GM12878 (cell line): ENCODE results near the gene PCDHGB5. TPM values are rescaled to one million over a fixed set of nuclear protein-coding genes. Genes with fewer than 3 reads are reported as not detected.
"Not testable (repeated sequence)": the region's sequence is repeated elsewhere in the genome, so short reads cannot be mapped to it uniquely, and the experiment has no call there.

Experiments used
- ATAC-seq: fragments of 200-7000 bp; cut with Tn5 transposase; 3 replicates; pipeline ENCODE4 v1.9.1; 2020; ENCODE audit warnings: mild to moderate bottlenecking, moderate library complexity
- BruUV-seq: library from RNA; stranded (reverse); fragments of 400-500 nt; replicated peaks from 2 replicates; lab custom pipeline; 2021; lab: Mats Ljungman, UMichigan
- CTCF ChIA-PET: fragments of 300-600 bp; sonication (Branson Sonifier 250); formaldehyde crosslinking; extraction: SDS; loops from one replicate; lab custom pipeline; 2021; ENCODE audit warnings: inconsistent platforms; lab: Yijun Ruan, JAX
- POLR2A ChIA-PET: fragments of 350-600 bp; formaldehyde crosslinking; extraction: SDS; loops from one replicate; lab custom pipeline; 2021; ENCODE audit warnings: inconsistent platforms; lab: Charles Lee
- RAD21 ChIA-PET: fragments of 300-600 bp; sonication (Branson Sonifier 250); formaldehyde crosslinking; loops from one replicate; lab custom pipeline; 2023; ENCODE audit warnings: antibody characterized with exemption; ENCODE audit not compliant: unreplicated experiment; lab: Charles Lee
- SMC1A ChIA-PET: fragments of 300-600 bp; sonication (Branson Sonifier 250); formaldehyde crosslinking; loops from one replicate; lab custom pipeline; 2023; ENCODE audit not compliant: unreplicated experiment, uncharacterized antibody; lab: Charles Lee
- DNase-seq: peaks from one replicate; pipeline ENCODE4 v3.0.0-alpha.2; 2011; ENCODE audit warnings: low read depth, low spot score
- FAIRE-seq: peaks from 3 replicates; lab custom pipeline; 2011; peaks lifted over from hg19 to GRCh38; lab: Jason Lieb, UNC
- H2AFZ ChIP-seq: 2 replicates; pipeline ENCODE4 v1.6.0; 2011; ENCODE audit warnings: low read depth, low read length, control low read depth; ENCODE audit not compliant: control insufficient read depth
- H3K27ac ChIP-seq: 2 replicates; pipeline ENCODE4 v1.5.1; 2011; ENCODE audit warnings: control low read depth; ENCODE audit not compliant: control insufficient read depth, insufficient read depth
- H3K27me3 ChIP-seq, 2 experiments: replicated peaks in 1 of 2; 2 replicates each; pipeline versions ENCODE4 v1.6.0 to v1.6.1; 2011; ENCODE audit warnings: low read length in 1 of 2; ENCODE audit not compliant: control insufficient read depth in 2 of 2, insufficient read depth in 2 of 2
- H3K36me3 ChIP-seq, 2 experiments: 2 replicates each; pipeline ENCODE4 v1.5.1; 2011; ENCODE audit warnings: low read length in 1 of 2; ENCODE audit not compliant: control insufficient read depth in 2 of 2, insufficient read depth in 2 of 2
- H3K4me1 ChIP-seq: 2 replicates; pipeline ENCODE4 v1.6.1; 2011; ENCODE audit warnings: mild to moderate bottlenecking, low read length, moderate library complexity, mixed read lengths; ENCODE audit not compliant: control insufficient read depth, insufficient read depth
- H3K4me2 ChIP-seq: 2 replicates; pipeline ENCODE4 v1.6.0; 2011; ENCODE audit warnings: control low read depth; ENCODE audit not compliant: control insufficient read depth, insufficient read depth
- H3K4me3 ChIP-seq: fragments of 200-600 bp; sonication (generic); 2 replicates; pipeline ENCODE4 v1.5.1; 2016
- H3K79me2 ChIP-seq: 2 replicates; pipeline ENCODE4 v1.6.0; 2011; ENCODE audit warnings: low read length; ENCODE audit not compliant: control insufficient read depth, insufficient read depth
- H3K9ac ChIP-seq: 2 replicates; pipeline ENCODE4 v1.8.0; 2011; ENCODE audit warnings: low read length, control low read depth, mixed read lengths; ENCODE audit not compliant: control insufficient read depth, insufficient read depth
- H3K9me3 ChIP-seq: replicated peaks from 3 replicates; pipeline ENCODE4 v1.5.1; 2011; ENCODE audit warnings: mild to moderate bottlenecking, low read length; ENCODE audit not compliant: control insufficient read depth, insufficient read depth
- H4K20me1 ChIP-seq: 2 replicates; pipeline ENCODE4 v1.6.0; 2011; ENCODE audit not compliant: control insufficient read depth, insufficient read depth
- BCLAF1 ChIP-seq: fragments of 450-650 bp; IDR thresholded peaks from 2 replicates; pipeline ENCODE4 v1.6.1; 2017; ENCODE audit warnings: antibody characterized with exemption, mild to moderate bottlenecking, moderate library complexity
- LARP7 ChIP-seq: fragments of 450-650 bp; IDR thresholded peaks from 2 replicates; pipeline ENCODE4 v1.6.1; 2017; ENCODE audit warnings: mild to moderate bottlenecking
- WGBS: methylation state at CpG from one replicate; pipeline ENCODE4 v1.1.6; 2016; ENCODE audit warnings: low lambda C conversion rate; ENCODE audit not compliant: insufficient replicate concordance, insufficient coverage; ENCODE audit errors: missing lambda C conversion rate; 5-methylcytosine and 5-hydroxymethylcytosine counted together
- in situ Hi-C: fragments of 300-500 bp; cut with MboI; formaldehyde crosslinking; loops from 9 replicates; pipeline ENCODE4 v1.14.3; 2018; ENCODE audit warnings: mixed read lengths
- intact Hi-C: fragments of 100-400 bp; cut with micrococcal nuclease; formaldehyde crosslinking; loops from one replicate; pipeline ENCODE4 v1.14.2; 2022; ENCODE audit not compliant: unreplicated experiment
- polyA plus RNA-seq, 11 experiments: library from polyadenylated mRNA; depleted of rRNA in 4 of 11; unstranded in 6 of 11; stranded (reverse) in 5 of 11; fragments of >200 nt; fragmentation: Nextera tagmentation in 4 of 11; fragmentation: Illumina TruSeq in 1 of 11; extraction: Ambion mirVana in 4 of 11; extraction: Trizol in 1 of 11; gene quantifications; 1 replicate in 1 of 11; 2 replicates in 10 of 11; pipeline versions ENCODE4 v1.2.1 to v1.2.3, GENCODE V29; 2011 to 2016; ENCODE audit warnings: inconsistent platforms in 2 of 11, missing spikeins in 2 of 11, low read depth in 1 of 11
- total RNA-seq, 4 experiments: library from RNA; depleted of rRNA in 3 of 4; stranded (reverse); fragments of >200 nt in 3 of 4; fragmentation: Illumina TruSeq in 1 of 4; extraction: Trizol in 1 of 4; gene quantifications; 2 replicates each; pipeline versions ENCODE4 v1.2.1 to v1.2.3, GENCODE V29; 2013 to 2021

PCDHGB5 gene
- total and polyA plus RNA-seq, 10 of the 15 experiments (the other 5 are each of a cell fraction or from before 2014, with no cell fraction given) = 0.02 to 2.3 (median 1.3) TPM; not detected in 1

GRCh38 chr5:141374627-141375026, 23.1 kb upstream of the PCDHGB5 start (continued):
- TF ChIP-seq BCLAF1 = no peak
- no peak for TF ChIP-seq LARP7

GRCh38 chr5:141375444-141376155, 22.1 kb upstream of the PCDHGB5 start:
- H3K36me3 ChIP-seq, H3K4me3 ChIP-seq, H3K4me1 ChIP-seq, FAIRE-seq, H2AFZ ChIP-seq, POLR2A ChIA-PET, intact Hi-C loops, H3K9ac ChIP-seq, RAD21 ChIA-PET, H3K79me2 ChIP-seq, H3K4me2 ChIP-seq, ATAC-seq, H3K27me3 ChIP-seq, H4K20me1 ChIP-seq, DNase-seq, SMC1A ChIA-PET, H3K27ac ChIP-seq, CTCF ChIA-PET, in situ Hi-C loops, BruUV-seq: not testable (repeated sequence)
- H3K9me3 ChIP-seq = peaks cover 17% of the 10 kb centered on the region; the same call in 2 of the 3 replicates
- 89% methylated on average over 33 of the region's 48 CpGs for WGBS
